ENCODE measurements around the gene EXOC1.
A peak's percentile ranks its signal among the peaks of the same experiment; 100 is the strongest.

- TF ChIP-seq EZH2phosphoT487 (IDR thresholded peaks at IDR 0.05; ENCODE audit: borderline replicate concordance, low read depth, low read length), result no peak
- TF ChIP-seq CTCF (conservative IDR thresholded peaks at IDR 0.05; ENCODE audit: low read length), result peak; percentile 99
Observed at GRCh38 chr4:55866973-55867574, 13.6 kb downstream of the EXOC1 start.
